Nephron (organoid): ENCODE measurements around the gene NEO1.

Source experiments
- H3K27ac Mint-ChIP-seq, 3 experiments: 2 replicates each; pipeline ENCODE4 v1.8.0; 2020; ENCODE audit warnings: mixed read lengths in 3 of 3, mild to moderate bottlenecking in 2 of 3, moderate library complexity in 1 of 3
- H3K27me3 Mint-ChIP-seq: 2 replicates; pipeline ENCODE4 v1.8.0; 2021; ENCODE audit warnings: low read depth, mild to moderate bottlenecking, moderate library complexity, mixed read lengths
- H3K36me3 Mint-ChIP-seq: 2 replicates; pipeline ENCODE4 v1.8.0; 2020; ENCODE audit warnings: low read depth, mixed read lengths
- H3K4me1 Mint-ChIP-seq: 2 replicates; pipeline ENCODE4 v1.8.0; 2020; ENCODE audit warnings: mixed read lengths
- H3K4me3 Mint-ChIP-seq, 3 experiments: 2 replicates each; pipeline ENCODE4 v1.8.0; 2020; ENCODE audit warnings: mild to moderate bottlenecking in 3 of 3, mixed read lengths in 3 of 3, moderate library complexity in 2 of 3
- H3K9me3 Mint-ChIP-seq: 2 replicates; pipeline ENCODE4 v1.8.0; 2020; ENCODE audit warnings: mixed read lengths
- CTCF ChIP-seq, 3 experiments: fragments of 200-600 bp; sonication (generic); IDR thresholded peaks; one replicate each; pipeline ENCODE4 v1.5.0; 2021; ENCODE audit warnings: antibody characterized with exemption in 3 of 3; ENCODE audit not compliant: unreplicated experiment in 3 of 3

NEO1 gene

GRCh38 chr15:73009066-73010056, 42.9 kb upstream of the NEO1 start:
- Mint-ChIP-seq H3K27ac (peak overlapping the region; percentile 37 to 80 (median 50)), H3K4me1 (peaks cover 19% of the 10 kb centered on the region), H3K4me3 (peak overlapping the region in 1 of 3 experiments; percentile 12), H3K9me3 (no peaks in the 10 kb centered on the region), H3K36me3 (no peaks in the 10 kb centered on the region), H3K27me3 (peaks cover 7% of the 10 kb centered on the region)
- no peak for TF ChIP-seq CTCF (IDR thresholded peaks at IDR 0.05; ENCODE audit: unreplicated experiment in 3 of 3)

GRCh38 chr15:73010154-73011152, 41.8 kb upstream of the NEO1 start:
- no peak for TF ChIP-seq CTCF (IDR thresholded peaks at IDR 0.05; ENCODE audit: unreplicated experiment in 3 of 3)
- Mint-ChIP-seq H3K27ac (peak overlapping the region; percentile 50 to 80 (median 70)), H3K4me1 (peaks cover 19% of the 10 kb centered on the region), H3K36me3 (no peaks in the 10 kb centered on the region), H3K27me3 (peaks cover 4% of the 10 kb centered on the region), H3K9me3 (no peaks in the 10 kb centered on the region), H3K4me3 (peak overlapping the region in 2 of 3 experiments; percentile 37 to 38)

GRCh38 chr15:73014904-73015303, 37.4 kb upstream of the NEO1 start:
- no peak overlapping the region for H3K27ac Mint-ChIP-seq
- no peak for TF ChIP-seq CTCF (IDR thresholded peaks at IDR 0.05; ENCODE audit: unreplicated experiment in 3 of 3)

GRCh38 chr15:73015493-73015892, 36.8 kb upstream of the NEO1 start:
- Mint-ChIP-seq H3K36me3 (no peaks in the 10 kb centered on the region), H3K4me1 (peaks cover 5% of the 10 kb centered on the region), H3K27ac (no peak overlapping the region), H3K4me3 (no peak overlapping the region), H3K27me3 (no peaks in the 10 kb centered on the region), H3K9me3 (no peaks in the 10 kb centered on the region)
- TF ChIP-seq CTCF (IDR thresholded peaks at IDR 0.05; ENCODE audit: unreplicated experiment in 3 of 3), result no peak

More at GRCh38 chr15:73014904-73015303, 37.4 kb upstream of the NEO1 start:
- Mint-ChIP-seq H3K4me1 (peaks cover 10% of the 10 kb centered on the region), H3K27me3 (no peaks in the 10 kb centered on the region), H3K36me3 (no peaks in the 10 kb centered on the region), H3K4me3 (no peak overlapping the region), H3K9me3 (no peaks in the 10 kb centered on the region)

GRCh38 chr15:73017987-73018386, 34.3 kb upstream of the NEO1 start:
- no peak overlapping the region for H3K4me3 Mint-ChIP-seq
- no peak overlapping the region for H3K27ac Mint-ChIP-seq
- no peaks in the 10 kb centered on the region for H3K36me3 Mint-ChIP-seq
- H3K27me3 Mint-ChIP-seq, result peaks cover 6% of the 10 kb centered on the region
- H3K9me3 Mint-ChIP-seq, result no peaks in the 10 kb centered on the region
- TF ChIP-seq CTCF (IDR thresholded peaks at IDR 0.05; ENCODE audit: unreplicated experiment in 3 of 3), result no peak
- H3K4me1 Mint-ChIP-seq, result peaks cover 26% of the 10 kb centered on the region
